Stimulated activated CD8-positive, alpha-beta memory T cell treated with anti-CD3 and anti-CD28 coated beads, Interleukin-4, amount 100 ng/mL, for 4 hours (primary cell): ENCODE measurements around the gene RASAL3.

ENCODE experiments used
- DNase-seq, 2 donors: peaks; one replicate each; pipeline ENCODE4 v3.0.0-alpha.2; 2020; ENCODE audit warnings: low read depth in 2 of 2, low spot score in 1 of 2

The RASAL3 gene

DNA sequence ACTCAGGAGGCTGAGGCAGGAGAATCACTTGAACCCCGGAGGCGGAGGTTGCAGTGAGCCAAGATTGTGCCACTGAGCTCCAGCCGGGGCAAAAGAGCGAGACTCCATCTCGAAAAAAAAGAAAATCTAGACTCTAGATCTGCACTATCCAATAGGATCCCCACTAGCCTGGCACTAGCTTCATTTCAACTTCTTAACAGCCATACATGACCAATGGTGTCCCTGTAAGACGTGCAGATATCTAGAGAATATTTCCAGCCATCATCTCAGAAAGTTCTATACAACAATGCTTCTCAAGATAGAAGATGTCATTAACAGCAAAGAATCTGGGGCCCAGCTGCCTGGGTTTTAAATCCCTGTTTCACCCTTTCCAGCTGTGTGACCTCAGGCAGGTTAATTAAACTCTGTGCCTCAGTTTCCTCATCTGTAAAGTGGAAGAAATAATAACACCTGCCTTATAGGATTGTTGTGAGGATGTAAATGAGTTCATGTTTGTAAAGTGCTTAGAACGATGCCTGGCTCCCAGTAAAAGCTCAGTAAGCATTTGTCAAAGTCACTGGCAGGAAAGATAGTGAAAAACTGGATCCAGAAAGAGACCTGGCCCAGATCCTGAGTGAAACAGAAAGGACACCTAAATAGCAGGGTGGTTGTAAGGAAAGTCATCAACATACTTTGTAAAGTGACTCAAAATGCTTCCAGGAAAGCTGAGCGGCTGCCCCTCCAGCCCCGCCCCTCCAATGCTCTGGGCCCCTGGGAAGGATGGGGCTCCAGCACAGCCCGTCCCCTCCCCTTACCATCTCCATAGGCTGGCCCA, 28.1 kb downstream of the RASAL3 start:
- no peak for DNase-seq

- no peak for DNase-seq
Measured at GRCh38 chr19:15433519-15434069, 30.8 kb downstream of the RASAL3 start.

DNA sequence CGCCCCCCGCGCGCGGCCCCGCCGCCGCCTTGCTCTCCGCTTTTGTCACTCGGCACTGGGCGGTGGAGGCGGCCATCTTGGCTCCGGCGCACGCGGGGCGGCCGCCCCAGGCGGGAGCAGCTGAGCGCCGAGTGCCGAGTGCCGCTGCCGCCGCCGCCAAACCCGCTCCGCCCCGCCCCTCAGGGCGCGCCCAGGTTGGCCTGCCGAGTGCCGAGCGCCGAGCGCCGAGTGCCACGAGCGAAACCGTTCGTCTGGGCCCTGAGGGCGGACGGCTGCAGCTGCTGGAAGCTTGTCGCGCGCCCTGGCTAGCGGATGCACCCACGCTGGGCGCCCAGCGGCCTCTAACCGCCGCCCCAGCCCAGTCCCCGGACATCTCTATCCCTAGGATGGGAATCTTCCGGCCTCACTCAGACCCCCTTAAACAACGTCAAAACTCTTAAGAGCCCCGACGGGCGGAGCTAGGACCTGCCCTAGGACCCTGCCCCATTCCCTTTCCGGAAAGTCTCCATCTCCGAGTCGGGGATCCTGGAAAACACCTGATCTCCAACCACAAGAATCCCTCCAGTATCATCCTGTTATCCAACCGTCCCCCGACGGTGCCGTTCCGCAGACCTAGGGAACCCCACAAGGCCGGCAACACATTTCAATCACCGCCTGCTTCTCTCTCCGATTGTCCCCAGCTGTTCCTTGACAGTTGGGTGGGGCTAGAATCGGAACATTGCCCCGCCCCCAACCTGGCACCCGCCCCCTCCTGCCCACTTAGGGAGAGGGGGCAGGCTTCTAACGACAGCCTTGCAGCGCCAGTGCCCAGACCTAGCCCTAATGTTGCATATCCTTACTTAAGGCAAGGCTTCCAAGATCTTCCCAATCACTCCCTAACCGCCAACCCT, 31.5 kb downstream of the RASAL3 start:
- peak; percentile 77 to 83 for DNase-seq

- DNase-seq: no peak
Measured at GRCh38 chr19:15432018-15432494, 32.3 kb downstream of the RASAL3 start.

DNA sequence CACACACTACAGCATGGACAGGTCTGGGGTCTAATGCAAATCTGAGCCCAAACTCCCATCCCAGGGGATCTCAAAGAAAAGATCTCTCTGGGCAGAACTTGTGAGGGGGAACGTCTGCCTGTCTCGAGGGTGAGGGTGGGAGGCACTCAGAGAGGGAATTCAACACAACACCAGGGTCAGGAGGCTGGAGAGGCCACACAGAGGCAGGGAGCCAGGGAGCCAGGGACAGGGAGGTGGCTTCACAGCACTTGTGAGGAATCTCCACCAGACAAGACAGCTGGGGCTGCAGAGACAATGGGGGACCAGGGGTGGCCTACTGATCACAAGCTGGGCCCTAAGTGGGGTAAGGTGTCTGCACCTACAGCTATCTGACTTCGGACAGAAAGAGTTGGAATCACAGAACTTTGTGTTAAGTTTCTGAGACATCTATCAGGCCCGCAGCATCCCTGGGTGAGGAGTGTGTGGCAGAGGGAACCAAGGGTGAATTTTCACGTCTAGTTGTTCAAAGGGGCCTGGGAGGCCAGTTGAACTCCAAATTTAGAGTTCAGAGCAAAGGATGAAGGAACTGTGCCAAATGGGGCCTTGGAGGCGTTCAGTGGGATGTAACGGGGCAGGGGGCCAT, 32.8 kb downstream of the RASAL3 start:
- no peak for DNase-seq

DNA sequence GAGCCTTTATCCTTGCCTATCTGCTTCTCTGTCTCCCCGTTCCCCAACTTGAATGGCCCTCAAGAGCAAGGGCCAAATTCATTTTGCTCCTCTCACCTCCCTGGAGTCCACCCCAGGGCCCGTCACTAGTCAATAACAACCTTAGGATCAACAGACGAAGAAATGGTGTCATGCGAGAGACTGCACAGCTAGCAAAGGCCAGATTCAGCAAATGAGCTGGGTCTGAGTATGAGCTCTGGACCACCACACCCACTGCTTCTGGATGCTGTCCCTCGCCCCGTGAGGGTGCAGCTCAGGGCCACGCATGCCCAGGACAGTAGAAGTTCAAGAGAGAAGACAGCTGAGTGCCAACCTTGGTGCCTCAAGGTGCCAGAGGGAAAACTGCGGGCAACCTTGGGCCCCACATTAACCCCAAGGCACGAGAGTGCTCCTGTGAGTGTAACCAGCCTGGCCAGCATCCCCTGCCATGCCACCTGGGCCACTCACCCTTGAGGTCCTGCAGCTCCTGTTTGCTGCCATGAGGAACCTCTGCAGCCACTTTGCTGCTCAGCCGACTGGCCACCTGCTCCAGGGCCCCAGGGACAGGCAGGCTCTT, 33.7 kb downstream of the RASAL3 start:
- DNase-seq: no peak

DNA sequence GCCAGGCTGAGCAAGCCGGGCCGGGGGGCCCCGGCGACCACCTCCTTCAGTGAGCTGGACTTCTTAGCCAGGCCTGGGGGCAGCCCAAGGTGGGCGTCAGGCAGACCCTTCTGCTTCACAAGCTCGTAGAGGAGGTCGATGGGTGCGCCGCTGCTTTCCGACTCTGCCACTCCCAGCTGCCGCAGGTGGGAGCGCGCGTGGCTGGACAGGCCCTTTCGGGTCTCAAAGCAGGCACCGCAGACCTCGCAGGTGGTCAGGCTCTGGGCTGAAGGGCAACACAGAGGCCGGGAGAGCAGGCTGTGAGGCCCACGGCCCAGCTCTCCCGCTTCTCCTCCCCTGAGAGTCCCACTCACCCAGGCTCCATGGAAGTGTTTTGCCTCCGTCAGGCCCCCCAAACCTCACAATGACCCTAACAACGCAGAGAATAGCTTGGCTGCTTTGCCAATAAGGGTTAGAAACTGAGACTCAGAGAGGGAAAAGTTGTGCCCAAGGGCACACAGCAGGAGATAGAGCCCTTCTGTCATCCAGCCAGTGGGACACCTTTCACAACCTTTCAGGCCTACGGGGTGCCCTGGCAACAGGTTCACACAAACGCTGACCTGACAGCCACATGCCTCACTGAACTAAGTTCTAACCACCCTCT, 34.4 kb downstream of the RASAL3 start:
- DNase-seq: no peak

- DNase-seq: no peak
Measured at GRCh38 chr19:15428956-15429824, 35.2 kb downstream of the RASAL3 start.

GRCh38 chr19:15427991-15428471, 36.3 kb downstream of the RASAL3 start:
- DNase-seq: no peak

DNA sequence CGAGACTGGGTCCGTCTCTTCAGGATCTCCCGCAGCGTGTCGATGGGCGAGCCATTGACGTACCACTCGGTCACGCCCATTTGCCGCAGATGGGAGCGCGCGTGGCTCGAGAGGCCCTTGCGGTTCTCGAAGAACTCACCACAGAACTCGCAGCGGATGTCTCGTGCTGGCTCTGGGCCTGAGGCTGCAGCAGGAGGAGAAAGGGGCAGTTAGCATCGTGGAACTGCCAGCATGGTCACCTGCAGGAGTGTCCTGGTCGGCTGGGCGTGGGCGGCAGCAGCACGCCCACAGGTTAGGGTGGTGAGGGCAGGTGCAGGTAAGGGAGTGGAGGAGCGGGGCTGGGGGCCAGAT, 37.0 kb downstream of the RASAL3 start:
- no peak for DNase-seq

DNA sequence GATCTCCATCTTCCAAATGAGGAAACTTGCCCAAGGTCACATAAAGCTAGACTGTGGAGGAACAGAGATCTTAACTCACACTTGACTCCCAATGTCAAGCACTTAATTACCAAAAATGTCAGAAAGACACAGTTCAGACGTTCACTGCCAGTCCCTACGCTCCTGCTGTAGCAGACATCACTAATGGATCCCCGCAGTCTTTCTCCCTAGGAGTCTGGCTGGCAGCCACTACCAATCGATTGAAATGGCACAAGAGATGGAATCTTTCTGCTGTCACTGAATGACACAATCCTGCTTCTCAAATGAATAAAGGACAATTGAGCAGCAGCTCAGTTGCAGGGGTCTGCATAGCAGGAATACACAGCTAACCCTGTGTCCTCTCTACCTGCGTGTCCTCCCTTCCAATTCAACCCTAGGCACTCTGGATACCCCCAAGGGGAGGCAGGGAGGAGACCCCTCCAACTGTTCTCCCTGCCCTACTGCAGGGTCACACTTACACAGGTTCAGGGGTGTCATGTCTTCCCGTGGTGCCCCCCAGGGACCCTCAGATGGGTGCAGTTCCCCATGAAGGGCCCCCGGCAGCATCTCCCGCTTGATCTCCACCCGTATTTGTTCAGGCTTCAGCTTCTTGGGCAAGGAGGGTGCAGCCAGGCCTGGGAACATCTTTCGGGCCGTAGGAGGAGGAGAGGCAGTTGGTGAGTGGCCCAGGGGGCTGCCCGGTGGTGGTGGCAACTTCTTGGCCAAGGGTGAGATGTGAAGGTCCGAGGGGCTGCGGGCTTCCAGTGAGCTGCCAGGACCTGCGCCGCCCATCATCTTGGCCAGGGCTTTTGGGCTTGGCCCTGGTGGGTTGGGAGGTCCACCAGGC, 37.6 kb downstream of the RASAL3 start:
- no peak for DNase-seq

DNA sequence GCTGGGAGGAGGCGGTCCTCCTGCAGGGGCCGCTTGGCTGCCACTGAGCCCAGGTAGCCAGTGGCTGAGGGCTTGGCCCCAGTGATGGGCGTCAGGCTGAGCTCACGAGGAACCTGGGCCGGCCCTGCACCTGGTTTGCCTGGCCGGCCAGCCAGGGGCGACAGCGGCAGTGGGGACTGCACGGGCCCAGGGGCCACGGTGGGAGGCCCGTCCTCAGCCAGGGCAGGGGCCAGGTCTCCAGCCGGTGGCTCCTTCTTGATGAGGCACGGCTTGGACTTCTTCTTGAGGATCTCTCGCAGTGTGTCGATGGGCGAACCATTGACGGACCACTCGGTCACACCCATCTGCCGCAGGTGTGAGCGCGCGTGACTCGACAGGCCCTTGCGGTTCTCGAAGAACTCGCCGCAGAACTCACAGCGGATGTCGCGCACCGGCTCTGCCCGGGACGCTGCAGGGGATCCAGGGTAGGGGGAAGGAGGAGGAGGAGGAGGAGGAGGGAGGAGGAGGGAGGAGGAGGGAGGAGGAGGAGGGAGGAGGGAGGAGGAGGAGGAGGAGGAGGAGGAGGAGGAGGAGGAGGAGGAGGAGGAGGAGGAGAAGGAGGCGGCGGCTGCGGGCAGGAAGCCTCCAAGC, 38.9 kb downstream of the RASAL3 start:
- DNase-seq: no peak

DNA sequence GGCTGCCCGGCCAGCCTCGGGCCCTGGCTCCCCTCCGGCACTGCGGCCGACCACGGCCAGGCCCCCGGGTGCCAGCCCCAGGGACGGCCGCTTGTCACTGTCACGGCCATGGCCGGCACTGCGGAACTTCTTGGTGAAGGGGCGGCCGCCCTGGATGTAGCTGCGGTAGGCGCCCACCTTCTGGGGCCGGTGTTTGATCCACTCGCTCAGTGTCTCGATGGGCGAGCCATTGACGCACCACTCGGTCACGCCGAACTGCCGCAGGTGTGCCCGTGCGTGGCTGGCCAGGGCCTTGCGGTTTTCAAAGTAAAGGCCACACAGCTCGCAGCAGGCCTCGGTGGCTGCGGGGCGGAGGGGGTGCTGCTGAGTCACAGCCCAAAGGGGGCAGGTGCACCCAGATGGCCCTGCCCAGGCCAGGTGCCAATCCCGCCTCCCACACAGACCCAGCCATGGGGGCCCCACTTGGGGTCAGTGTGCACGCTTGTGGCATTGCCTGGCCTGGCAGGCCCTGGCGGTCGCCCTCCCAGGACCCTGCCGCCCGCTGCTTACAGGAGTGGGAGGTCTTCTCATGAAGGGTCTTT, 39.6 kb downstream of the RASAL3 start:
- DNase-seq: no peak

- no peak for DNase-seq
Measured at GRCh38 chr19:15424121-15424520, 40.2 kb downstream of the RASAL3 start.

DNA sequence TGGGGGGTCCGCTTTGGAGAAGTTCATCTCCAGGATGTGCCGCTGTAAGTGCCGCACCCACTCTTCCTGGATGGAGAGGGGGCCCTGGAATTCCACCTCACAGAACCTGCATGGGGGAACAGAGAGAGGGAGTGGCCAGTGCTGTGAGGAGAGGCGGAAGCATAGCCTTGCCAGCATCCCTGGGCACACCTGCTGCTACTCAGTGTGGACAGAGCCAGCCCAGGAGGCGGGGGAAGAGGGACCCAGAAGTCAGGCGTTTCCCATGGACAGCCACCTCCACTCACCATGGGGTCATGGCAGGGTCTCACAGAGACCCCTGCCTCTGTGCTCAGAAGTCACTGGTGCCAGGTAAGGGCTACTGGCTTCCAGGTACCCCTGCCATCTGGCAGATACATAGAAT, 41.2 kb downstream of the RASAL3 start:
- no peak for DNase-seq

DNA sequence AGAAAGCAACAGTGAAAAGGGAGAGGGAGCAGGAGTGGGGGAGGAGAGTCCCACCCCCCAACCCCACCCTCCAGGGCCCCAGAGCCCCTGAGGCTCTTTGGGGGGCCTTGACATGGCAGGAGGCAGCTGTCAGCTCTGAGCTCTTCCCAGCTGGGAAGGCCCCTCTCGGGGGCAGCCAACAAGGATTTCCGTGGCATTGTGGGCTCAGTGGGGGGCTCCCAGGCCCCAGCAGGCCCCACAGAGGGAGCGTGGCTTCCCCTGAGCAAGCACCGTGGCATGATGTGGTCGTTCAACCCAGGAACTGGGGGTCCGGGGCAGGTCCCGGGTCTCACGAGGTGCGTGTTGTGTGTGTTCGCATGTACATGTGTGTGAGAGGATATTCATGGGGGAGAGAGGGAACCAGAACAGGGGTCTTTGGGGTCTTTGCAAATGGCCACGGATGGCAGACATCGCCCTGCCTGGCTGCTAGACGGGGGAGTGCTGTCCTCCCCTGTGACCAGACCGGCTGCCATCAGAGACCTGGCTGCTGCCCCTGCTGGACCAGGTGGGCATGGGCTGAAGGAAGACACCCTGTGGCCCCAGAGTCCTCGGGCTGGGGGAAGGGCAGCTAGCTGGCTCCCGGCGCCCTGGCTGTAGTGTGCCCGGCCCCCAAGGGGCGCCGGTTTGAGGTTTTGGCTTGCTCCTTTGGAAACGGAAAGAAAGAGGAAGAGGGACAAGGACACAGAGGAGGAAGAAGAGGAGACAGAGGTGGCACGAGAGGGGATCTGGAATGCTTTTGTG, 41.9 kb downstream of the RASAL3 start:
- DNase-seq: no peak

DNA sequence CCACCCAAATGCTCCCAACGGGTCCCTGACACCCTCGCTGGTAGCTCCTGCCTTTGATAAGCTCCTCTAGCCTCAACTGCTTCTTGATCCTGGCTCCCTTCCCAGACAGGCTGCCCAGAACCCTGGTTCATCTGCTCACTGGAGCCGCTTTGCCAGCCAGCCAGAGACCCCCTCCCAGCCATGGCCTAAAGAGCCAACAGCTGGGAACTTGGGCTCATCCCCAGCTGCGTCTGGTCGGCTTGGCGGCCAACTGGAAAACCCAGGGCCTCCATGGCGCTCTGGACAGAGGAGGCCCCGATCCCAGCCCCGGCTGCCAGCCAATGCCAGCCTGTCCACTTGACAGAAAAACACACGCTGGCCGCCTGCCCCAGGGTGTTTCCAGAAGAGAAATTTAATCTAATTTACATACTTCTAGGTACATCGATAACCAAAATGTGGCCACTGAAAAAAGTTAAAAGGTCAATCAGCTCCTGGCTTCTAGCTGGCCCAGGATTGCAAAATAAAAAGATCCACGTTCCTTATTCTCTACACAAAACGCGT, 42.6 kb downstream of the RASAL3 start:
- DNase-seq: no peak
